WTC11 (cell line): ENCODE data around the gene R3HDM1. TPM values are rescaled to one million over a fixed set of nuclear protein-coding genes. Genes with fewer than 3 reads are reported as not detected.
"Not testable (repeated sequence)": the region's sequence is repeated elsewhere in the genome, so short reads cannot be mapped to it uniquely, and the experiment has no call there.

Experiments
- ATAC-seq: fragments of 200-7000 bp; cut with Tn5 transposase; 2 replicates; pipeline ENCODE4 v1.10.0; 2021; ENCODE audit warnings: mild to moderate bottlenecking, moderate library complexity
- CTCF ChIA-PET: fragments of 300-600 bp; sonication (Branson Sonifier 250); formaldehyde crosslinking; loops from one replicate; lab custom pipeline; 2021; ENCODE audit warnings: antibody characterized with exemption; lab: Charles Lee
- POLR2A ChIA-PET: fragments of 350-600 bp; sonication (Branson Sonifier 250); formaldehyde crosslinking; loops from one replicate; lab custom pipeline; 2021; ENCODE audit warnings: antibody characterized with exemption; lab: Charles Lee
- DNase-seq: peaks from one replicate; pipeline ENCODE4 v3.0.0; 2021; ENCODE audit warnings: low spot score
- H3K27ac Mint-ChIP-seq: 2 replicates; pipeline ENCODE4 v1.8.0; 2021; ENCODE audit warnings: mixed read lengths
- H3K27me3 Mint-ChIP-seq: 2 replicates; pipeline ENCODE4 v1.8.0; 2021; ENCODE audit warnings: low read depth, mild to moderate bottlenecking, moderate library complexity, mixed read lengths
- H3K36me3 Mint-ChIP-seq: 2 replicates; pipeline ENCODE4 v1.8.0; 2021; ENCODE audit warnings: mixed read lengths
- H3K4me1 Mint-ChIP-seq: 2 replicates; pipeline ENCODE4 v1.8.0; 2022; ENCODE audit warnings: mixed read lengths
- H3K4me3 Mint-ChIP-seq: 2 replicates; pipeline ENCODE4 v1.8.0; 2021; ENCODE audit warnings: mild to moderate bottlenecking, moderate library complexity, mixed read lengths
- H3K9me3 Mint-ChIP-seq: 2 replicates; pipeline ENCODE4 v1.8.0; 2021; ENCODE audit warnings: mixed read lengths
- CREB1 ChIP-seq: sonication (generic); formaldehyde crosslinking; IDR thresholded peaks from 2 replicates; pipeline ENCODE4 v1.8.0; 2023; ENCODE audit warnings: mild to moderate bottlenecking, missing genetic modification reagents
- GABPB1 ChIP-seq: sonication (generic); formaldehyde crosslinking; IDR thresholded peaks from 2 replicates; pipeline ENCODE4 v1.8.1; 2023; ENCODE audit warnings: mild to moderate bottlenecking, missing genetic modification reagents
- JAZF1 ChIP-seq: fragments of 250-450 bp; sonication (Bioruptor Pico); IDR thresholded peaks from 2 replicates; pipeline ENCODE4 v1.9.0; 2021; ENCODE audit warnings: moderate library complexity, mild to moderate bottlenecking, inconsistent platforms
- MYBL2 ChIP-seq: sonication (generic); formaldehyde crosslinking; IDR thresholded peaks from 2 replicates; pipeline ENCODE4 v1.8.1; 2023; ENCODE audit warnings: mild to moderate bottlenecking, moderate library complexity, missing genetic modification reagents
- OVOL2 ChIP-seq: fragments of 250-450 bp; sonication (Bioruptor Pico); IDR thresholded peaks from 2 replicates; pipeline ENCODE4 v1.9.0; 2021; ENCODE audit warnings: mild to moderate bottlenecking, borderline replicate concordance
- SMAD4 ChIP-seq: sonication (generic); formaldehyde crosslinking; IDR thresholded peaks from 2 replicates; pipeline ENCODE4 v1.8.0; 2022; ENCODE audit warnings: mild to moderate bottlenecking, missing genetic modification reagents
- total RNA-seq: library from RNA; stranded (reverse); gene quantifications from 3 replicates; pipeline ENCODE4 v1.2.3, GENCODE V29; 2021
- TF ChIP-seq, protein P1 (sequence below): fragments of 250-450 bp; sonication (Bioruptor Pico); IDR thresholded peaks from 2 replicates; pipeline ENCODE4 v1.9.0; 2021; ENCODE audit warnings: mild to moderate bottlenecking, borderline replicate concordance
- TF ChIP-seq, protein P2 (sequence below): fragments of 250-450 bp; sonication (Bioruptor Pico); IDR thresholded peaks from 2 replicates; pipeline ENCODE4 v1.9.0; 2021; ENCODE audit warnings: mild to moderate bottlenecking
- TF ChIP-seq, protein P3 (sequence below): sonication (generic); formaldehyde crosslinking; conservative IDR thresholded peaks from 2 replicates; pipeline ENCODE4 v1.8.1; 2022; ENCODE audit warnings: mild to moderate bottlenecking, missing genetic modification reagents
- TF ChIP-seq, protein P4 (sequence below): sonication (generic); formaldehyde crosslinking; IDR thresholded peaks from 2 replicates; pipeline ENCODE4 v1.8.0; 2023; ENCODE audit warnings: missing genetic modification reagents, mild to moderate bottlenecking, borderline replicate concordance
- TF ChIP-seq, protein P5 (sequence below): fragments of 250-450 bp; sonication (Bioruptor Pico); IDR thresholded peaks from 2 replicates; pipeline ENCODE4 v1.9.0; 2021; ENCODE audit warnings: moderate library complexity, mild to moderate bottlenecking, inconsistent platforms, borderline replicate concordance
- TF ChIP-seq, protein P6 (sequence below): fragments of 250-450 bp; sonication (Bioruptor Pico); conservative IDR thresholded peaks from 2 replicates; pipeline ENCODE4 v1.9.0; 2021; ENCODE audit warnings: mild to moderate bottlenecking

R3HDM1 gene
- total RNA-seq, 1 experiment from 2014 or later: 58.4 TPM

DNA sequence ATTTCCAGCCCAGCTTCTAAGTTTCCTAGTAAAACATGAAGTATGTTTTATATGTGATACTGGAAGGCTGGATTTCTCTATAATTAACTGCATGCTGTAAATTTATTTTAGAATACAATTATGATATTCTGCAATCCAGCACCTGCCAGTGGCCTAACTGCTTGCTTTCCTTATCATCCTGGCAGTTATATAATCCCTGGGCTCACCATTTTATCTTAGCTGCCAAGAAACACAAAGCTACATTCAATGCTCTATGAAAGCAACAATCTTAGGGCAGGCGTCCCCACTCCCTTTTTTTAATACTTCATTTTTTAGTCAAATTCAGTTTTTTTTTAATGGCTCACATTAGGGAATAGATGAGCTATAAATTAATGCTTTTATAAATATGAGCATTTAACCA lies 172.0 kb downstream of the R3HDM1 start (continued):
- TF ChIP-seq, protein P1, sequence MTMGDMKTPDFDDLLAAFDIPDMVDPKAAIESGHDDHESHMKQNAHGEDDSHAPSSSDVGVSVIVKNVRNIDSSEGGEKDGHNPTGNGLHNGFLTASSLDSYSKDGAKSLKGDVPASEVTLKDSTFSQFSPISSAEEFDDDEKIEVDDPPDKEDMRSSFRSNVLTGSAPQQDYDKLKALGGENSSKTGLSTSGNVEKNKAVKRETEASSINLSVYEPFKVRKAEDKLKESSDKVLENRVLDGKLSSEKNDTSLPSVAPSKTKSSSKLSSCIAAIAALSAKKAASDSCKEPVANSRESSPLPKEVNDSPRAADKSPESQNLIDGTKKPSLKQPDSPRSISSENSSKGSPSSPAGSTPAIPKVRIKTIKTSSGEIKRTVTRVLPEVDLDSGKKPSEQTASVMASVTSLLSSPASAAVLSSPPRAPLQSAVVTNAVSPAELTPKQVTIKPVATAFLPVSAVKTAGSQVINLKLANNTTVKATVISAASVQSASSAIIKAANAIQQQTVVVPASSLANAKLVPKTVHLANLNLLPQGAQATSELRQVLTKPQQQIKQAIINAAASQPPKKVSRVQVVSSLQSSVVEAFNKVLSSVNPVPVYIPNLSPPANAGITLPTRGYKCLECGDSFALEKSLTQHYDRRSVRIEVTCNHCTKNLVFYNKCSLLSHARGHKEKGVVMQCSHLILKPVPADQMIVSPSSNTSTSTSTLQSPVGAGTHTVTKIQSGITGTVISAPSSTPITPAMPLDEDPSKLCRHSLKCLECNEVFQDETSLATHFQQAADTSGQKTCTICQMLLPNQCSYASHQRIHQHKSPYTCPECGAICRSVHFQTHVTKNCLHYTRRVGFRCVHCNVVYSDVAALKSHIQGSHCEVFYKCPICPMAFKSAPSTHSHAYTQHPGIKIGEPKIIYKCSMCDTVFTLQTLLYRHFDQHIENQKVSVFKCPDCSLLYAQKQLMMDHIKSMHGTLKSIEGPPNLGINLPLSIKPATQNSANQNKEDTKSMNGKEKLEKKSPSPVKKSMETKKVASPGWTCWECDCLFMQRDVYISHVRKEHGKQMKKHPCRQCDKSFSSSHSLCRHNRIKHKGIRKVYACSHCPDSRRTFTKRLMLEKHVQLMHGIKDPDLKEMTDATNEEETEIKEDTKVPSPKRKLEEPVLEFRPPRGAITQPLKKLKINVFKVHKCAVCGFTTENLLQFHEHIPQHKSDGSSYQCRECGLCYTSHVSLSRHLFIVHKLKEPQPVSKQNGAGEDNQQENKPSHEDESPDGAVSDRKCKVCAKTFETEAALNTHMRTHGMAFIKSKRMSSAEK (CRISPR knock-in tag): no peak
- TF ChIP-seq GABPB1 (no peak), JAZF1 (CRISPR knock-in tag) (no peak), SMAD4 (CRISPR knock-in tag) (no peak), OVOL2 (CRISPR knock-in tag) (no peak), MYBL2 (no peak), CREB1 (no peak)
- TF ChIP-seq, protein P2, sequence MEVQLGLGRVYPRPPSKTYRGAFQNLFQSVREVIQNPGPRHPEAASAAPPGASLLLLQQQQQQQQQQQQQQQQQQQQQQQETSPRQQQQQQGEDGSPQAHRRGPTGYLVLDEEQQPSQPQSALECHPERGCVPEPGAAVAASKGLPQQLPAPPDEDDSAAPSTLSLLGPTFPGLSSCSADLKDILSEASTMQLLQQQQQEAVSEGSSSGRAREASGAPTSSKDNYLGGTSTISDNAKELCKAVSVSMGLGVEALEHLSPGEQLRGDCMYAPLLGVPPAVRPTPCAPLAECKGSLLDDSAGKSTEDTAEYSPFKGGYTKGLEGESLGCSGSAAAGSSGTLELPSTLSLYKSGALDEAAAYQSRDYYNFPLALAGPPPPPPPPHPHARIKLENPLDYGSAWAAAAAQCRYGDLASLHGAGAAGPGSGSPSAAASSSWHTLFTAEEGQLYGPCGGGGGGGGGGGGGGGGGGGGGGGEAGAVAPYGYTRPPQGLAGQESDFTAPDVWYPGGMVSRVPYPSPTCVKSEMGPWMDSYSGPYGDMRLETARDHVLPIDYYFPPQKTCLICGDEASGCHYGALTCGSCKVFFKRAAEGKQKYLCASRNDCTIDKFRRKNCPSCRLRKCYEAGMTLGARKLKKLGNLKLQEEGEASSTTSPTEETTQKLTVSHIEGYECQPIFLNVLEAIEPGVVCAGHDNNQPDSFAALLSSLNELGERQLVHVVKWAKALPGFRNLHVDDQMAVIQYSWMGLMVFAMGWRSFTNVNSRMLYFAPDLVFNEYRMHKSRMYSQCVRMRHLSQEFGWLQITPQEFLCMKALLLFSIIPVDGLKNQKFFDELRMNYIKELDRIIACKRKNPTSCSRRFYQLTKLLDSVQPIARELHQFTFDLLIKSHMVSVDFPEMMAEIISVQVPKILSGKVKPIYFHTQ: no peak
- TF ChIP-seq, protein P3, sequence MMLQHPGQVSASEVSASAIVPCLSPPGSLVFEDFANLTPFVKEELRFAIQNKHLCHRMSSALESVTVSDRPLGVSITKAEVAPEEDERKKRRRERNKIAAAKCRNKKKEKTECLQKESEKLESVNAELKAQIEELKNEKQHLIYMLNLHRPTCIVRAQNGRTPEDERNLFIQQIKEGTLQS (CRISPR knock-in tag): no peak
- TF ChIP-seq, protein P4, sequence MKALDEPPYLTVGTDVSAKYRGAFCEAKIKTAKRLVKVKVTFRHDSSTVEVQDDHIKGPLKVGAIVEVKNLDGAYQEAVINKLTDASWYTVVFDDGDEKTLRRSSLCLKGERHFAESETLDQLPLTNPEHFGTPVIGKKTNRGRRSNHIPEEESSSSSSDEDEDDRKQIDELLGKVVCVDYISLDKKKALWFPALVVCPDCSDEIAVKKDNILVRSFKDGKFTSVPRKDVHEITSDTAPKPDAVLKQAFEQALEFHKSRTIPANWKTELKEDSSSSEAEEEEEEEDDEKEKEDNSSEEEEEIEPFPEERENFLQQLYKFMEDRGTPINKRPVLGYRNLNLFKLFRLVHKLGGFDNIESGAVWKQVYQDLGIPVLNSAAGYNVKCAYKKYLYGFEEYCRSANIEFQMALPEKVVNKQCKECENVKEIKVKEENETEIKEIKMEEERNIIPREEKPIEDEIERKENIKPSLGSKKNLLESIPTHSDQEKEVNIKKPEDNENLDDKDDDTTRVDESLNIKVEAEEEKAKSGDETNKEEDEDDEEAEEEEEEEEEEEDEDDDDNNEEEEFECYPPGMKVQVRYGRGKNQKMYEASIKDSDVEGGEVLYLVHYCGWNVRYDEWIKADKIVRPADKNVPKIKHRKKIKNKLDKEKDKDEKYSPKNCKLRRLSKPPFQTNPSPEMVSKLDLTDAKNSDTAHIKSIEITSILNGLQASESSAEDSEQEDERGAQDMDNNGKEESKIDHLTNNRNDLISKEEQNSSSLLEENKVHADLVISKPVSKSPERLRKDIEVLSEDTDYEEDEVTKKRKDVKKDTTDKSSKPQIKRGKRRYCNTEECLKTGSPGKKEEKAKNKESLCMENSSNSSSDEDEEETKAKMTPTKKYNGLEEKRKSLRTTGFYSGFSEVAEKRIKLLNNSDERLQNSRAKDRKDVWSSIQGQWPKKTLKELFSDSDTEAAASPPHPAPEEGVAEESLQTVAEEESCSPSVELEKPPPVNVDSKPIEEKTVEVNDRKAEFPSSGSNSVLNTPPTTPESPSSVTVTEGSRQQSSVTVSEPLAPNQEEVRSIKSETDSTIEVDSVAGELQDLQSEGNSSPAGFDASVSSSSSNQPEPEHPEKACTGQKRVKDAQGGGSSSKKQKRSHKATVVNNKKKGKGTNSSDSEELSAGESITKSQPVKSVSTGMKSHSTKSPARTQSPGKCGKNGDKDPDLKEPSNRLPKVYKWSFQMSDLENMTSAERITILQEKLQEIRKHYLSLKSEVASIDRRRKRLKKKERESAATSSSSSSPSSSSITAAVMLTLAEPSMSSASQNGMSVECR: no peak
- TF ChIP-seq, protein P5, sequence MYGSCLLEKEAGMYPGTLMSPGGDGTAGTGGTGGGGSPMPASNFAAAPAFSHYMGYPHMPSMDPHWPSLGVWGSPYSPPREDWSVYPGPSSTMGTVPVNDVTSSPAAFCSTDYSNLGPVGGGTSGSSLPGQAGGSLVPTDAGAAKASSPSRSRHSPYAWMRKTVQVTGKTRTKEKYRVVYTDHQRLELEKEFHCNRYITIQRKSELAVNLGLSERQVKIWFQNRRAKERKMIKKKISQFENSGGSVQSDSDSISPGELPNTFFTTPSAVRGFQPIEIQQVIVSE: no peak
- TF ChIP-seq, all 79 proteins: peak for 0

DNA sequence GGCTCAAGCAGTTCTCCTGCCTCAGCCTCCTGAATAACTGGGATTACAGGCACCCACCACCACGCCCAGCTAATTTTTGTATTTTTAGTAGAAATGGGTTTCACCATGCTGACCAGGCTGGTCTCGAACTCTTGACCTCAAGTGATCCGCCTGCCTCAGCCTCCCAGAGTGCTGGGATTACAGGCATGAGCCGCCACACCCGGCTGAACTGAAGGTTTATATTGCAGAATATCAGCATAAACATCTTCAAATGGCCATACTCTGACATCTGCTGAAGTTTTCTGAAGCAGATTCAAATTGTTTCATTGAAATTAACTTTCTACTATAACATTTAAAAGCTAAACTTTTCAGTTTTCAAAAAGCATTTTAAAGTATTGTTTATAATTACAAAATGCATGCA lies 172.8 kb downstream of the R3HDM1 start:
- H3K36me3 Mint-ChIP-seq, H3K27ac Mint-ChIP-seq, H3K27me3 Mint-ChIP-seq, POLR2A ChIA-PET, ATAC-seq, H3K9me3 Mint-ChIP-seq, H3K4me3 Mint-ChIP-seq, DNase-seq, CTCF ChIA-PET, H3K4me1 Mint-ChIP-seq: not testable (repeated sequence)

DNA sequence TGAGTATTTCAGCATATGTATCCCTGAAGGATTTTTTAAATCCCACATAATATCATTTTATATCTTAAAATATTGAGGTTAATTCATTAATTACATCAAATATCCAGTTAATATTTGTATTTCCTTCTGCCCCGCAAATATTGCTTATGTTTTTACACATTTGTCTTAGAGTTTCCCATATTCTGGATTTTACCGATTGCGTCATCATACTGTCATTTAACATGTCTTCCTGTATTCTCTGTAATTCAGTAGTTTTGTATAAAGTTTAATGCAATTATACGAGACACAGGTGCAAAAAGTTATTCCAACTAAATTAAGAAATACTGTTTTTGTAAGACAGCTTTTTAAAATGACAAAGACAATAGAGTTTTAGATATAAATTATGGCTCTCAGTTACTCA lies 176.9 kb downstream of the R3HDM1 start:
- H3K4me3 Mint-ChIP-seq: no peak overlapping the region
- H3K4me1 Mint-ChIP-seq: no peaks in the 10 kb centered on the region
- peaks cover 4% of the 10 kb centered on the region; the same call in 1 of the 2 replicates for H3K9me3 Mint-ChIP-seq
- no peaks in the 10 kb centered on the region for H3K27me3 Mint-ChIP-seq
- H3K27ac Mint-ChIP-seq: no peak overlapping the region
- peaks cover 18% of the 10 kb centered on the region for H3K36me3 Mint-ChIP-seq
- TF ChIP-seq, protein P6, sequence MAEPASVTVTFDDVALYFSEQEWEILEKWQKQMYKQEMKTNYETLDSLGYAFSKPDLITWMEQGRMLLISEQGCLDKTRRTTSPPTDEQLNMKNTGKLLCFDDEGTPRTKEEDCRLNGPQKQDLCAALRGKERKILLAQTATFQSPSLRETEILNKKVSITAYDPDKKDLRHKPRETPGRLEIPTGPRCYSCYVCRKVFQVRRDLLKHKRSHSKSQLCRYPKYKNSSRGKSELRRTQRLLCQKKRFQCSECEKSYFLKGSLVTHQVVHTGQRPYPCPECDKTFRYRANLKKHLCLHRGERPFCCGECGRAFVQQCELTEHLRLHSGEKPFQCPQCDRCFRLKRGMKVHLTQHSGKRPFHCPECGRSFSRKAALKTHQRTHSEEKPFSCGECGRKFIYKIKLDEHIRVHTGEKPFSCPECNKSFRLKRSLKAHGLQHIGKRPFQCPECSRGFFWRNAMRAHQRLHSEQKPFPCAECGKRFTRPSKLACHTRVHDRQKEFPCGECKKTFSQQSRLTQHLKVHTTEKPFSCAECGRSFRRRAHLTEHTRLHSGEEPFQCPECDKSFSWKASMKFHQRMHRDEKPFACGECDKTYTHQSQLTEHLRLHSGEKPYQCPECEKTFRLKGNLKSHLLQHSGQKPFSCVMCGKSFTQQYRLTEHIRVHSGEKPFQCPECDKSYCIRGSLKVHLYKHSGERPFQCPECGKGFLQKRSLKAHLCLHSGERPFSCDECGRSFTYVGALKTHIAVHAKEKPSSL (CRISPR knock-in tag): no peak
- ChIA-PET POLR2A (no interaction called here), CTCF (interaction anchor here (0.7 to 2.6 kb wide), 4 partner anchors 20 to 704 kb away, joined by 4 to 32 read pairs (median 8); no protein-coding TSS in a partner anchor)
- DNase-seq (no peak), ATAC-seq (no peak)
